Fibroblast of the conjunctiva (primary cell): ENCODE results near the gene HOXA9.
A peak's percentile ranks its signal among the peaks of the same experiment; 100 is the strongest.

Experiments
- DNase-seq: peaks from one replicate; pipeline ENCODE4 v3.0.0-alpha.2; 2010; ENCODE audit warnings: low read depth

The HOXA9 gene

DNA sequence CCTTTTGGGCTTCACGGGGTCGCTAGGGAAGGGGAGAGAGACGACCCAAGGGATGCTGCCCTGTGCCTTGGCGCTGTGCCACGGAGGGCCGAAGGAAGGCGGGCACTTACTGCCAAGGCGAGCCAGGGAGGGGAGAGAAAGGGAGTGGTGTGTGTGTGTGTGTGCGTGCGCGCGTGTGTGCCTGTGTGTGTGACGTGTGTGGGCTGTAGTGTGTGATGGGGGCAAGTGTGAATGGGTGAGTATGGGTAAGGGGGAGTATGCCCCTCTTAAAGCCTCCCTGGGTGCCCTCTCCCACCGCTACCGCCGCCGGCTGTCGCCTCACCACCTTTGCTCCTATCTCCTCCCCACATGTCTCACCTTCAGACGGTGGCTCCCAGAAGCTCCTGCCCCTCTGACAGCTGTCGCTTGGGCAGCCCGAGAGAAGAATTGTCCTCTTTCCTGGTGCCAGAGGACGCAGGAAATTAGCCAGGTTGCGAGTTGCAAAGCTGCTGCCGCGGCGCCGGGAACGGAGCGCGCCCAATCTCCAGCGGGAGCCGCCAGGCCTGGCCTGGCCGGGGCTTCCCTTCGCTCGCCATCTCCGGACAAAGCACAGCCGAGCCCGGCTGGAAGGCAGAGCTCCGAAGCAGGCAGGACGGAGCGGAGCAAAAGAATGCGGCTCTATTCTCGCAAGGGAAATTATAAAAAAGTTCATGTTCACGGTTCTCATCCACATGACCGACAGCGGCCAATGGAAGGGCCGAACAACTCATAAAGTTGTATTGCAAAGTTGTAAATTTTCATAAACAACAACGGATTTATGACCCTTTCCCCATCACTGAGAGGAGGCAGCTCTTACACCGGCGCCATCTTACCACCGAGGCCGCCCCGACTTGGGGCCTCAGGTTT, 13.2 kb downstream of the HOXA9 start, which contains the start of gene HOXA3:
HOXA3 (minus strand) TSS at position 653 of the 885 bp plus-strand sequence. CDS start 41,943 bp downstream, outside the sequence.
- no peak for DNase-seq

DNA sequence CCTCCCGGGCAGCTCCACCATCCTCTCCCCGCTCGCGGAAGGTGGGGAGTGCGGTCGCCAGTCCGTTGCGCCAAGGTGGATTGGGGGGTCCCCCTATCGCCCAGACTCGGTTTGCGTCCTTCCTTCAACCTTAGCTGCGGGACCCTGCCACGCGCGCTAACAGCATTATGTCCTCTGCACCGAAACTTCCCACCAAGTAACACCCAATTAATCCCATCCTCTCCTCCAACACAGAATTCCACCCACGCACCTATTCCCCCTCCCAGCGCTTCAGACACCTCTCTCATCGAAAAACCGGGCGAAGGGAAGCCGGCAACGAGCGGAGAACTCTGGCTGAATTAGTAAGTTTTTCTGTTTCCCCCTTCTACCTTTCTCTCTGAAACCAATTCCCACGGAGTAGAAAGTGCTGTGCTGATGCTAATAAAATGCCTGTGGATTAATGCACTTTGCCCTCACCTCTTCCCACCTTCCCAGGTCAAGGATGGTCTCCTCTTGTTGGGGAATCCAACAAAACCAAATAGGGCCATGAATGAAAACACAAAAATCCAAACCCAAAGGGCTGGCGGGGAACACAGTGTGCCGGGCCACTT, 13.9 kb downstream of the HOXA9 start:
- DNase-seq, result no peak

DNA sequence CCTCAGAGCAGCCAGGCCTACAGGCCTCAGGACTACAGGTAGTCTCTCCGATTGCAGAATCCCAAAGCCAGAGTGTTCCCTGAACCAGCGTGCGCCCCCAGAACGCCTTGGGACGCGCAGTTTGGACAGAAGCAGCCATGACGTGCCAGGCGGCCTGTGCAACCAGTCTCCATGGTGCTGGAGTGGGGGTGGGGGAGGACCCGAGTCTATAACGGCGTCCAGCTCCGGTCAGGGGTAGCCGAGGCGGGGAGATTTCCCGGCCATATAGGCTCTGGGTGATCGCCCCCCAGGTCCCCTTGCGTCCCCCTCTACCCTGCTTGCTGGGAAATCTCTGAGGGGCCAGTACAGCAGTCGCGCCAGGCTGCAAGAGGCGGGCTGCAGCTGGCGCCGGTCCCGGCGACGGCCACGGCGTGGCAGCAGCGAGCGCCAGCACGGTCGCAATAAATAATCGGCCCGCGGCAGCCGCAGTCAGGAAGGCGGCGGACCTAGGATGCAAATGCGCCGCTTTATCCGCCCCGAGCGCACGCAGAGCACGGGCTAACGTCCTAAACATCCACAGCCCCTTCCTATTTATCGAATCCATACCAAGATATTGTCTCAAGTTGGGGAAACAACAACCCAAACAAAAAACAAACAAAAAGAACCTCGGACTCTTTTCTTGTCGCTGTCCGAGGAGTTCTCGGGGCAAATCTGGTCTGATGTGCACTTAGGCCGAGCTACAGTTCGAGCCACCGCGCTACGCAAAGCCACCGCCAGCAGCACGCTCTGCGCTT, 14.6 kb downstream of the HOXA9 start:
- DNase-seq, result peak; percentile 18

DNA sequence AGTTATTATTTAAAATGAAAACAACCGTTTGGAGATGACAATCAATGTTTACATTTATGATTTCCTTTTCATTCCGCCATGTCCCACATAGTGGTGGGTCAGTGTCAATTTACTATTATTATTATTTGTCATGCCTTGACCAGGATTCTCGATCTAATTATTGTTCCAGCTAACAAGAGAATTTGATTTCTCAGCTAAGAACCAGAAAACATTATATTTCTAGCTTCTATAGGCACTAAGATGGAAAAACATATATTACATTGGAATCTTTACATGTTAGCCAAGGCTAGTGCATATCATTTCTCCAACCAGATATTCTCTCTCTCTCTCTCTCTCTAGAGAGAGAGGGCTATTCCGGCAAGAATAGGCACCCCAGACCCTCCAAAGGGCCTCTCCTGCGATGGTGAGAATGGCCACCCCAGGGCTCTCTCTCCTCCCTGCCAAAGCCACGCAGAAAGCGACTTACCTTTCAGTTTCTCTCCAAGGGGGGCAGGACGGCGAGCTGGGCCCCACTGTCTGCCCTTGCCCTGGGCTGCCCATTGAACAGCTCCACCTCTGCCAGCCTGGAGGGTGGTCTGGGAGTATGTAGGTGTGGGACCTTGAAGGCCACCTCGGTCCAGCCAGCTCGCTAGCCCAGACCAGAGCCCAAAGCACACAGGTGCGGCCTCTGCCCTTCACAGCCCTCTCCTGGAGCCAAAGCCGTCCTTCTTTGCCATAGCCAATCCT, 15.3 kb downstream of the HOXA9 start:
- no peak for DNase-seq

DNA sequence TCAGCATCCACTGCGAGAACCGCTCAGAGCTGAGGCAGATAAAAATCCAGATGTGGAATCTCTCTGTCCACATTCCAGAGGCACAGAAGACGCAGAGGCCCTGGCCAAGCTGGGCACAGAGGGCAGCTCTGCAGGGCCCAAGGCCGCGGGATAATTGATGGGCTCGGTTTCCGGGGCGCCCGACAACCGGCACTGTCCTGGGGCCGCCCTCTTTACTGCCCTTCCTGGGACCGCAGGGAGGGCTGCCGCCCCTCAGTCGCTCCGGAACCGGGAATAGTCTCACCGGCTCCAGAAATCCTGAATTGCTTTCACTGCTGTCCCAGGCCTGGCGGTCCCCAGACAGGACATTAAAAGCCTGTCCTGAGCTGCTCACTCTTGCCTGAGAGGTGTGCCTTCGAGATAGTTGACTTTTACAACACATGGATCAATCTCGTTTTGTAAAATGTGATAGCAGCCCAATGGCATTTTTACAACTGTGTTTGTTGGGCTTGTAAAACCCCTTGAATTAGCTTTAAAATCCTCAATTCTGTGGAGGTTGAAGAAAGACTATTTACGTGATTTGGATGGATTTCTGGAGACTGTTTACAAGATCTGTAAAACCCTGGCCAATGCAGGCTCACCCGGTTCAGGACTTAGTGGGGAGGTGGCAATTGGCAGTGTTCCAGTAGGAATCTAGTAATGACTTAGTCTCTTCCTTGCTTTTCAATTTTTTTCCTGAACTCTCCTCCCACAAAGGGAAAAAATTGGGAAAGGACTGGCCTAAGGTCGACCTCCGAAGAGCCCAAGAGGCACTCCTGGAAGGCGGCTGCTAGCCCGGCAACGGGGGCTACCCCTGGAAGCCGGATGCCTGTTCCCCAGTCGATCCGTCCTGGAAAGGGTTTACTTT, 16.3 kb downstream of the HOXA9 start:
- DNase-seq, result no peak

DNA sequence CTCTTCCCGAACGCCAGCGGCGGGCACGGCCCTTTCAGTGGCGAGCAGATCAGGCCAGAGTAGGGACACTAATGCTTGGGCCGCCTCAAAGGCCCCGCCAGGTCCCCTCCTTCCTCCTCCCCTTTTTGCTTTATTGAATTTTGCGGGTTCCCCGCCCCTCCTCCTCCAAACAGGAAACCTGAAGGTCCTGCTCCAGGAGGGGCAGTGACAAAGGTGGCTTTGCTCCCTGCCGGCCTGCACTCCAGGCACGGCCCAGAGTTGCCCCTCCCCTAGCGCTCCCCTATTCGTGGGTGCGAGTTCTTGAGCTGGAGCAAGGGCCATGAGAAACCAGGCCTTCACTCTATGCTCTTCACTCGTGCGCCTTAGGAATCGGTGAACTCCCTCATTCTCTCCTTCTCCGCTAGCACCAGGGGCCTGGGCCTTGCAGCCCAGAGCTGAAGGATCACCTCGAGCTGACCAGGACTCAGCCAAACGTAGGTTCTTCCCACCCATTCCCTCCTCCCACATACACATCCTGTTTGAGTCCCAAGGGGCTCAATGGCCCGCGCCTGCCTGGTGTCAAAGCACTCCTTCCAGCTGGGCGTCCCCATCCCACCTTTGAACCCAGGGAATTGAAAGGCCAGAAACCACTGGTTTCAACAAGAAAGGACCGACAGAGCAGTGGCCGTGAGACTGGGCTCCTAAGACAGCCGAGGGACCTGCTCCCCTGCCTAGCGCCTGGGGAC, 17.1 kb downstream of the HOXA9 start:
- DNase-seq, result no peak

DNA sequence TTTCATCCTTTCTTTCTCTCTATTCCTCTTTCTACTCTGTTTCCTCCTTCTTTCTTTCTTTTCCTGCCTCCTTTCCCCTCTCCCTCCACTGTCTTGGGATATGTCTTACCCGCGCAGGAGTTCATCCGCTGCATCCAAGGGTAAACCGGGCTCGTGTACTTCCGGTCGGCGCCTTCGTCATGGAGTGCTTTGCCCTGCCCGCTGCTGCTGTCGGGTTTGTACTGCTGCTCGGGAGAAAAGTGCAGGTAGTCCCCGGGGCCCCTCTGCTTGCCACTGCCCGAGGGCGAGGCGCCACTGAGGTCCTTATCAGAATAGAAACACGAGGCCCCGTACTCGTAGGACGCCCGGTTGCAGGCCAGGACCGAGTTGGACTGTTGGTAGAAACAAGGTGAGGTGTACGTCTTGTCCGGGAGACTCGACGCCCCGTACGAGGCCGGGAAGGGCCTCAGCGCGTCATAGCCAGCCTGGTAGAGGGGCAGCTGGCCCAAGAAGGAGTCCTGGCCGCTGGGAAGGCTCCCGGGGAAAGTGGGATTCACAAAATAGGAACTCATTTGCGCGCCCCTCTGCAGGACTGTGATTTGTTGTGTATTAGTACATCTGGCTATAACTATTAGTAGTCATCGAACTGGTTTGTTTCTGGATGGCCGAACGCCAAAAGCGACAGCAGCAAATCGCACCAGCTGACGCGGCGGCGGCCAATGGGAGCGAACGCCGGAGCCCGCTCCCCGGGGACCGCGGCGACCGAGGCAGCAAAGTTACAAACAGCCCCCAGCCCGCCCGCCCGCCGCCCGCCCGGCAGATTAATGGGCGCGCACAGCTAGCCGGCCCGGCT, 17.9 kb downstream of the HOXA9 start, which contains the start of gene HOXA6:
HOXA6 (minus strand) TSS at position 576 of the 832 bp plus-strand sequence; CDS start at position 551, 25 bp downstream.
- DNase-seq, result no peak

DNA sequence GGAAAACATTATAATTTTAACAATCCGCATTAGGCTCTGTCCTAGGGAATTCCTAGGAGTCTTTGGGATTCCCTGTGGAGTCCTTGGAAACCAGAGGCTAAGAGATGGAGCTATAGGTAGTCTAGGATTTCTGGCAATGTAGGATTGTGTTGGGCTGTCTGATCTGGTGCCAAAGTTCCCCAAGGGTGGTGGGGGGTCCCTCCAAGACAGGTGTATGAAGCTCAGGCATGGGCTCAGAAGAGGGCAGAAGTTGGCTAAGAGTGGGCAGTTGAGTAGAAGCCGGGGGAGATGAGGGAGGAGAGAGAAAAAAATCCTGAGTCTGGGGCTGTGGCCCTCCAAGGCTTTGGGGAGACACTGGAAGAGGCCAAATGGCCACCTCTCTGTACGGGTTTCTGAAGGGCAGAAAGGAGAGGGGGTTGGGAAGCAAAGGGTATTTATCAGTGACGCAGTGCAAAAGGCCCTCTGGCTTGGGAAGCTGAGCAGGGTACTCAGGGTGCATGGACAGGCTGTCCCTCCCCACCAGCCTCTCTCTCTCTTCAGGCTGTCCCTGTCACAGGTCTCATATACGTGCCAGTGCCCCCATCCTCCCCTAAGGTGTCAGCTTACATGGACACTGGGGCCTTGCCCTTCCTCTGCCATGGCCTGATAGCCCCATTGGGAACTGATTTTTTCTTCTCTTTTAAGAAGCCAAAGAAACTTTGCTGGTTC, 18.7 kb downstream of the HOXA9 start:
- DNase-seq, result no peak

DNA sequence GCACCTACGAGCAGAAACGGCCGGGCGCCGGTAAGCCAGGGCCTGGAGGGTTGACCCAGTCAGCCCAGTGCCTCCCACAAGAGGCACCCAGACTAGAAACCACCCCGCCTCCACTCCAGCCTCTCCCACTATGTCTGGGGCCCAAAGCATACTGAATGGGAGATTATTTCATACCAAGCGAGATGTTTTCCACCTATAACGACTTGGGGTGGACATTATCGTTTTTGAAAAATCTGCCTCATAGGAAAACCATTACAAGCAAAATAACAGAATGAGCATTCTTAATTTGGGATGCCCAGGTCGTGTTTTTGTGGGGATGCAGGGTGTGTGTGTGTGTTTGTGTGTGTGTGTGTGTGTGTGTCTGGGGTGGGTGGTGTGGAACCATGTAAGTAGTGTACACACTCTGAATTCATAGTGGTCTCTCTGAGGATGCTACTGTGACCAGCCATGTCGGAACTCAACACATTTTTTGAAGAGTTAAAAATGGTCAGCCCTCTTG, 19.4 kb downstream of the HOXA9 start:
- DNase-seq, result no peak

DNA sequence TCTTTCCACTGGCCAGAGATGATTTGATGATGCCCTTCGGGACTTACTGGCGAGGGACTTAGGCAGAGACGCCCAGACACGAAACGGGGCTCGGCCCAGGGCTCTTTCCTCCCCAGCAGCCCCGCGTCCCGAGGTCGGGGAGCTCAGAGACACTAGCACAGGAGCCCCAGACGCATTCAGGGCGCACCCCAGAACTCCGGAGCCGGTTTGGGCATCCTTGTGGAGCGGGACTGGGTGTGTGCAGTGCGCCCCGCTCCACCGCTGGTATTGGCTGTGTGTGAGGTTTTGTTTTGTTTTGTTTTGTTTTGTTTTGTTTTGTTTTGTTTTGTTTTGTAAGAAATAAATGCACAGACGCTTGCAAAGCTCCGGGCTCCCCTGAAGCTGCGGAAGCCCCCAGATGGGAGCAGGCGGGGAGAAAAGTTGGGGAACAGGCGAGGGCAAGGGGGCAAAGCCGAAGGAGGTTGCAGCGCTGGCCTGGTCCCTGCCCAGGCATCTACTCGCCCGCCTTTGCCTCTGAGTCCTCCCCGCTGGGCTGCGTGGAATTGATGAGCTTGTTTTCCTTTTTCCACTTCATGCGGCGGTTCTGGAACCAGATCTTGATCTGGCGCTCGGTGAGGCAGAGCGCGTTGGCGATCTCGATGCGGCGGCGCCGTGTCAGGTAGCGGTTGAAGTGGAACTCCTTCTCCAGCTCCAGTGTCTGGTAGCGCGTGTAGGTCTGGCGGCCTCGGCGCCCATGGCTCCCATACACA, 20.0 kb downstream of the HOXA9 start:
- no peak for DNase-seq

DNA sequence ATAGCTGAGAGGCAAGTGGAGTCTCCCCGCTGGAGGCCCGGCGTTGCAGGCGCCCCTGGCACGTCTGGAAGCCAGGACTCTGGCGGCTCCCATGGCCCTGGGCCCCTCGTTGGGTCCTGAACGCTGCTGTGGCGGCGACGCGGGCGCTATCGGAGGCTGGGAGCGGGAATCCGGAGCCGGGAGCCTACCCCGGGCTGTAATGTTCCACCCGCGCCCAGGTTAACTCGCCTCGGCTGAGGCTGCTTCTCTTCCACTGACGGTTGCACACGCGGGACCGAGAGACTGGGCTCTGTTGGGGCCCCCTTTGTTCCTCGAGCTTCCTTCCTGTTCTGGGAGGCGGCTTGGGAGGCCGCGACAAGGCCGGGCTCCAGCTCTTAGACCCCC, 20.6 kb downstream of the HOXA9 start:
- no peak for DNase-seq

DNA sequence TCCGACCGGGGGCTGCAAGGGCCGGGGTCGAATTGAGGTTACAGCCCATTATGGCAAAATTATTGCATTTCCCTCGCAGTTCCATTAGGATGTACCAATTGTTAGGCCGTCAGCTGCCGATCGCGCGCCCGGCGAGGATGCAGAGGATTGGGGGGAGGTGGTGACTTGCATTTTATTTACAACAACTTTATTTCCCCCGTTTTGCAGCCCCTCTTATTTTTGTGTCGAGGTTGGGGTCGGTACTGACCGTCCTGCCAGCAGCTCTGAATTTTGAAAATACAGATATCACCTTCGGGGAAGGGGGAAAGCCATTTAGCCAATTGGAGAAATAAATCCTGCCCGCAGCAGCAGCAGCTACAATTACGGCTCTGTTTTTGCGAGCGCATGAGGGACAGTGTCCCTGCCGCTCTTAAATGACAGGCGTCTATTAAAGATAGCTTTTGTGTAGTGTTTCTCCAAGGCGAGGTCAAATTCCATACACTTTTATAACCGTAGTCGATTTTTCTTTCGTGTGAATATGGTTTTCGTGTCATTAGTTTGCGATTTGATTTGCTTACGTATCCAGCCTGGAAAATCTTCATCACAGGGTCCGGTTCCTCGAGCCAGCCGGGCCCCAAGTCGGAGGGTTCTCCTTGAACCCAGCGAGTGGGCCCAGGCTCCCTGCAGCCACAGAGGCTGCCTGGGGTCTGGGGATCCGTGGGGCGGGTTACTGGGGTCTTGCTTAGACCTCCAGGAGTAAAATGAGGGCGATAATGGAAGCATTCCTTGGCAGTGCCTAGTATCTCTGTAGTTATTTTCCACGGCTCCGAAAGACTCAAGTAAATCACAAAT, 21.2 kb downstream of the HOXA9 start:
- DNase-seq, result no peak

DNA sequence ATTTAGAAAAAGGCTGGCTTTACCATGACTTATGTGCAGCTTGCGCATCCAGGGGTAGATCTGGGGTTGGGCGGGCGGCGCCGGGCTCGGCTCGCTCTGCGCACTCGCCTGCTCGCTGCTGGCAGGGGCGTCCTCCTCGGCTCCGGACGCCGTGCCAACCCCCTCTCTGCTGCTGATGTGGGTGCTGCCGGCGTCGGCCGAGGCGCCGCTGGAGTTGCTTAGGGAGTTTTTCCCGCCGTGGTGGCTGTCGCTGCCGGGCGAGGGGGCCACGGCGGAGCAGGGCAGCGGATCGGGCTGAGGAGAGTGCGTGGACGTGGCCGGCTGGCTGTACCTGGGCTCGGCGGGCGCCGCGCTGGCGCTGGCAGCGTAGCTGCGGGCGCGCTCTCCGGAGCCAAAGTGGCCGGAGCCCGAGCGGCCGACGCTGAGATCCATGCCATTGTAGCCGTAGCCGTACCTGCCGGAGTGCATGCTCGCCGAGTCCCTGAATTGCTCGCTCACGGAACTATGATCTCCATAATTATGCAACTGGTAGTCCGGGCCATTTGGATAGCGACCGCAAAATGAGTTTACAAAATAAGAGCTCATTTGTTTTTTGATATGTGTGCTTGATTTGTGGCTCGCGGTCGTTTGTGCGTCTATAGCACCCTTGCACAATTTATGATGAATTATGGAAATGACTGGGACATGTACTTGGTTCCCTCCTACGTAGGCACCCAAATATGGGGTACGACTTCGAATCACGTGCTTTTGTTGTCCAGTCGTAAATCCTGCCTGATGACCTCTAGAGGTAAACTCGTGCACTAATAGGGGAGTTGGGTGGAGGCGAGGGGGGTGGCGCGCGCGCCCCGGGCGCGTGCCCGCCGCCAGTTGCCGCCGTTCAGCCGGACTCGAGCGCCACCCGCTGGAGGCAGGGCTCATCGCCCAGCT, 22.1 kb downstream of the HOXA9 start, which contains the start of gene HOXA5:
HOXA5 (minus strand) TSS at position 659 of the 927 bp plus-strand sequence; CDS start at position 585, 74 bp downstream.
- DNase-seq, result no peak

DNA sequence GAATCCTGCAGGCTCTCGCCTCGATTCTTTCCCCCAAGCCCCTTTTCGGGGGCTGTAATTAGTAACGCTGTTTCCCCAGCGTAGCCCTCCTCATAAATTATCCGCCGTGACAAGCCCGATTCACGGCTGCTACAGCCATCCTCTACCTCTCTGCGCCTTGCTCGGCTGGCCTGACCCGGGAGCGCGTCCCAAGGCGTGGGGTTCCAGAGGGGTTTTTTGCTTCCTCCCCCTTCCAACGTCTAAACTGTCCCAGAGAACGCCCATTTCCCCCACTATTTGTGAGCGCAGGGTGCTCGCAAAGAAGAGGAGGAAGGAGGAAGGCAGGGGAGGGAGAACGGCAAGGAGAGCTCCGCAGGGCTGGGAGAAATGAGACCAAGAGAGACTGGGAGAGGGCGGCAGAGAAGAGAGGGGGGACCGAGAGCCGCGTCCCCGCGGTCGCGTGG, 22.7 kb downstream of the HOXA9 start:
- no peak for DNase-seq

DNA sequence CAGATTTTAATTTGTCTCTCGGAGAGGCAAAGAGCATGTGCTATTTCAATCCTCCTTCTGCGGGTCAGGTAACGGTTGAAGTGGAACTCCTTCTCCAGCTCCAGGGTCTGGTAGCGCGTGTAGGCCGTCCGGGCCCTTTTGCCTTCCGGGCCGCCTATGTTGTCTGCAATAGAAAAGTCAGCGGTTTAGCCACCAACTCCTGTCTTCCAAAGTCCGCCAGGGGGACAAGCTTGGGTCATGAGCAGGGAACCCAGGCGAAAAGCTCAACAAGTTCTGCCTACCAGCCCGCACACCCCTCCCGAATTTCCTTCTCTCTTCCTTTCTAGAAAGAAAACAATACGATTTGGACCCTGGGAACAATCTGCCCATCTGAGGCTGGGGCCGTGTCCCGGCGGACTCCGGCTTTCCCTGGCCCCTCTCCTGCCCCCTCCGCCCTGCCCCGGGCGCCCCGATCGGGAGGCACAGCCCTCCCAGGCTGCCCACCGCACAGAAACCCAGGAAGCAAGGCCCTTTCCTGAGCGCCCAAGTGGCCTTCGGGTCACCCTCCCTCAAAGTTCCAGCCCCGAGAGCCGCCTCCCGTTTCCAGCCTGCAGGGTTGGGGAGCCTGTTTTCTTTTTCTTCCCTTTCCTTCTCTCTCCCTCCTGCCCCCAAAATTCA, 23.3 kb downstream of the HOXA9 start:
- DNase-seq, result no peak
